Pancreas (tissue), 10 donors: ENCODE results near the gene CALML3. TPM values are rescaled to one million over a fixed set of nuclear protein-coding genes. Genes with fewer than 3 reads are reported as not detected.

ENCODE experiments used
- ATAC-seq, 4 donors: fragments of 200-7000 bp; cut with Tn5 transposase; one replicate each; pipeline versions ENCODE4 v1.8.0 to v1.9.1; 2020; ENCODE audit warnings: mild to moderate bottlenecking in 4 of 4, moderate library complexity in 4 of 4
- DNase-seq, 6 donors: peaks; one replicate each; pipeline ENCODE4 v3.0.0-alpha.2; 2020
- FAIRE-seq: peaks from 2 replicates; lab custom pipeline; 2012; peaks lifted over from hg19 to GRCh38; lab: Jason Lieb, UNC
- H3K27ac ChIP-seq, 4 donors: fragments of 200-600 bp; sonication (generic); 1 replicate in 3 of 4; 2 replicates in 1 of 4; pipeline versions ENCODE4 v1.5.0 to v1.8.0; 2020
- H3K27me3 ChIP-seq, 4 donors: fragments of 200-600 bp; one replicate each; pipeline ENCODE4 v1.8.0; 2021
- H3K36me3 ChIP-seq, 3 donors: fragments of 200-600 bp; sonication (generic) in 1 of 3; one replicate each; pipeline versions ENCODE4 v1.5.0 to v1.8.0; 2020 to 2021
- H3K4me1 ChIP-seq, 3 donors: fragments of 200-600 bp; one replicate each; pipeline ENCODE4 v1.8.0; 2021
- H3K4me3 ChIP-seq, 4 donors: fragments of 200-600 bp; sonication (generic) in 2 of 4; one replicate each; pipeline versions ENCODE4 v1.5.0 to v1.8.0; 2020 to 2021
- H3K9me3 ChIP-seq, 4 donors: fragments of 200-600 bp; one replicate each; pipeline ENCODE4 v1.8.0; 2021
- WGBS, 2 donors: extraction: QIAGEN DNeasy Blood & Tissue Kit; methylation state at CpG; one replicate each; pipeline ENCODE4 v1.1.7; 2013; 5-methylcytosine and 5-hydroxymethylcytosine counted together
- intact Hi-C, 3 donors: fragments of 100-400 bp; cut with DNase I; formaldehyde crosslinking; loops; one replicate each; pipeline versions ENCODE4 v1.11.1 to v1.14.2; 2022
- polyA plus RNA-seq, 2 donors: library from polyadenylated mRNA; stranded (reverse); fragments of 200-250 nt; gene quantifications; one replicate each; pipeline ENCODE4 v1.2.3, GENCODE V29; 2013
- total RNA-seq, 6 donors: library from RNA; stranded (reverse); fragmentation: NEBNext Ultra II Directional in 4 of 6; extraction: Animal tissue kit (Norgen Biotek cat#: 25700) in 4 of 6; gene quantifications; one replicate each; pipeline versions ENCODE4 v1.2.1 to v1.2.4, GENCODE V29; 2021 to 2023
- TF ChIP-seq, protein P1 (sequence below), 4 donors: fragments of 200-600 bp; sonication (generic) in 3 of 4; IDR thresholded peaks; one replicate each; pipeline versions ENCODE4 v1.5.0 to v1.8.0; 2021; ENCODE audit warnings: antibody characterized with exemption in 4 of 4
- donor health status: healthy with polysubstance abuse.
- donor health status: DM: no; HTN: no; CAD: no; lungs with moderate emphysema.
- donor health status: DM: no; HTN: no; CAD: no.
- donor health status: control.
- donor health status: control.
- donor health status: Bipolar disorder and iron deficiency.
- donor health status: DM: yes; HTN: yes; CAD: no.
- donor health status: DM: no; HTN: no; CAD: no.
- donor health status: DM: no; HTN: no; CAD: no.
- donor health status: DM: yes; HTN: yes; CAD: no.

Gene CALML3
- total and polyA plus RNA-seq, 8 donors: 0.05 to 0.08 TPM; not detected in 6

DNA sequence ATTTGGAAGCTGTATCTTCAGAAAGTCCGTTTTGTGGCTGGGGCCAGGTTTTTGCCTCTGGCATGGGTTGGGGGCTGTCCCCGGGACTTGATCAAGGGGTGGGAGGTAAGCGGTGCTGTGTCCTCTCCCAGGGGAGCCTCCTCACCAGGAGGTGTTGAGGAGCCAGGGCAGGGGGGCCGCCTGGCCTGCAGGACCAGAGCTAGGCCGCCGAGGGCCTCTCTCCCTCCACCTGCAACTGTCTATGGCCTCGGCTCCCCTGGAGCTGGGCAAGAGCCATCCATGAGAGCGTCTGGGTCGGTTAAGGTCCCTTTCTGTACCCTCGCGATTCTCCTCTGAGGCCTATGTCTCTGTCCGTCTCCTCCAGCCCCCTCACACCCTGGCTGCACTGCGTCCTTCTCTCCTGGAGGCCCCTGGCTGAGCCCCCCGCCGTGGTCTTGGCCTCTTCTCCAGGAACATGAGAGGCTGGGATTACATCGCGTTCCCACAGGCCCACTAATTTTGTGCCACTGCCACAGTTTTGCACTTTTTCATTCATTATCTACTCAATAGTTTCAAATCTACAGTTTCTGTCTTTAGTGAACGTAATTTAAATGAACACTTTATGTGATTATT lies 46.0 kb upstream of the CALML3 start:
- Histone ChIP-seq H3K36me3 (no peaks in the 10 kb centered on the region), H3K27me3 (no peaks in the 10 kb centered on the region), H3K9me3 (no peaks in the 10 kb centered on the region), H3K27ac (no peak overlapping the region), H3K4me1 (no peaks in the 10 kb centered on the region), H3K4me3 (no peak overlapping the region)
- TF ChIP-seq, protein P1, sequence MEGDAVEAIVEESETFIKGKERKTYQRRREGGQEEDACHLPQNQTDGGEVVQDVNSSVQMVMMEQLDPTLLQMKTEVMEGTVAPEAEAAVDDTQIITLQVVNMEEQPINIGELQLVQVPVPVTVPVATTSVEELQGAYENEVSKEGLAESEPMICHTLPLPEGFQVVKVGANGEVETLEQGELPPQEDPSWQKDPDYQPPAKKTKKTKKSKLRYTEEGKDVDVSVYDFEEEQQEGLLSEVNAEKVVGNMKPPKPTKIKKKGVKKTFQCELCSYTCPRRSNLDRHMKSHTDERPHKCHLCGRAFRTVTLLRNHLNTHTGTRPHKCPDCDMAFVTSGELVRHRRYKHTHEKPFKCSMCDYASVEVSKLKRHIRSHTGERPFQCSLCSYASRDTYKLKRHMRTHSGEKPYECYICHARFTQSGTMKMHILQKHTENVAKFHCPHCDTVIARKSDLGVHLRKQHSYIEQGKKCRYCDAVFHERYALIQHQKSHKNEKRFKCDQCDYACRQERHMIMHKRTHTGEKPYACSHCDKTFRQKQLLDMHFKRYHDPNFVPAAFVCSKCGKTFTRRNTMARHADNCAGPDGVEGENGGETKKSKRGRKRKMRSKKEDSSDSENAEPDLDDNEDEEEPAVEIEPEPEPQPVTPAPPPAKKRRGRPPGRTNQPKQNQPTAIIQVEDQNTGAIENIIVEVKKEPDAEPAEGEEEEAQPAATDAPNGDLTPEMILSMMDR (IDR thresholded peaks at IDR 0.05): no peak
- FAIRE-seq (no peak), DNase-seq (no peak), ATAC-seq (no peak)
- intact Hi-C loops: no loop called here
- WGBS, 2 donors: 88 to 96% methylated on average over 17 to 18 of the region's 18 CpGs

- 86 to 90% methylated on average over 14 of the region's 14 CpGs for WGBS, 2 donors
- ATAC-seq: peak in 1 of 4 donors; percentile 51
- Histone ChIP-seq H3K36me3 (no peaks in the 10 kb centered on the region), H3K4me3 (no peak overlapping the region), H3K27ac (no peak overlapping the region), H3K9me3 (no peaks in the 10 kb centered on the region), H3K27me3 (no peaks in the 10 kb centered on the region), H3K4me1 (no peaks in the 10 kb centered on the region)
- DNase-seq: no peak
- FAIRE-seq: no peak
- TF ChIP-seq, protein P1 (IDR thresholded peaks at IDR 0.05): no peak
- intact Hi-C loops: no loop called here
Measured at GRCh38 chr10:5479481-5480161, 45.1 kb upstream of the CALML3 start.

DNA sequence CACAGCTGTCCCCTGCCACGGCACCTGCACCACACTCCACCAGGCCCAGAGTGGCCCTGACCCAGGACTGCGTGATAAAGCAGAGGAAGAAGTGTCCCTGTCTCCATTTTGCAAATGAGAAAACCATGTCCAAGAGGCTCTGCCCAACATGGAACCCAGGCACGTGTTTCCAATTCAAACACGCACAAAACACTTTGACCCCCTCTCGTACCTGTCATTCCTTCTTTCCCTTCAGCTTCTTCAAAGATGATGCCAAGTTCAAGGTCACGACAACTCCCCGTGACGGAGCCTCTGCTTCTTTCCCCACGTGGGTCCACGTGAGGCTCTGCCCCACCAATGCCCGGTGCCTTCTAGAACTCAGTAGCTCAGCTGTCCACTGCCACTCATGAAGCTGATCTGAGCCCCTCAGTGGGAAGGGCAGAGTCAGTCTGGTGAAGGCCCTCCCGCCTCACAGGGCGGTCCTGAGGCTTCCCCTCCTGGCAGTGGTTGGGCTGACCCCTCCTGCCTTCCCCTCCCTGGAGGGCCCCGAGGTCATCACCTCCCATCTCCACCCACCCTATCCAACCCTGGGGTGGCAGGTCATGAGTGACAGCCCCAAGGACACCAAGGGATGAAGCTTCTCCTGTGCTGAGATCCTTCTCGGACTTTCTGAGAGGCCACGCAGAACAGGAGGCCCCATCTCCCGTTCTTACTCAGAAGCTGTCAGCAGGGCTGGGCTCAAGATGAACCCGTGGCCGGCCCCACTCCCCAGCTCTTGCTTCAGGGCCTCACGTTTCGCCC lies 44.4 kb upstream of the CALML3 start:
- Histone ChIP-seq H3K27me3 (no peaks in the 10 kb centered on the region), H3K4me3 (no peak overlapping the region), H3K36me3 (no peaks in the 10 kb centered on the region), H3K4me1 (no peaks in the 10 kb centered on the region), H3K27ac (no peak overlapping the region), H3K9me3 (no peaks in the 10 kb centered on the region)
- ATAC-seq: no peak
- intact Hi-C loops: no loop called here
- FAIRE-seq: no peak
- TF ChIP-seq, protein P1 (IDR thresholded peaks at IDR 0.05): no peak
- no peak for DNase-seq
- WGBS, 2 donors: 87 to 88% methylated on average over 21 of the region's 21 CpGs

DNA sequence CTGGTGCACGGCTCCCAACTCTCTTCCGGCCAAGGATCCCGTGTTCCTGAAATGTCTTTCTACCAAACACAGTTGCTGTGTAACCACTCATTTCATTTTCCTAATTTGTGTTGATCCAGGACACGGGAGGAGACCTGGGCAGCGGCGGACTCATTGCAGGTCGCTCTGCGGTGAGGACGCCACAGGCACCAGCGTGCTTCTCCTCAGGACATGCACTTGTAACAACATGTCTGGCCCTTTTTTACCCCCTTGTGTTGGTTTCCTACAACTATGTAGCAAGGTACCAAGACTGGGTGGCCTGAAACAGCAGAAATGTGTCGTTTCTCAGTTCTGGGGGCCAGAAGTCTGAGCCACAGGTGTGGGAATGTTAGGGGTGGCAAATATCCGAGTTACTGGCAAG lies 43.6 kb upstream of the CALML3 start:
- Histone ChIP-seq H3K4me3 (no peak overlapping the region), H3K27ac (no peak overlapping the region), H3K4me1 (no peaks in the 10 kb centered on the region), H3K9me3 (no peaks in the 10 kb centered on the region), H3K27me3 (no peaks in the 10 kb centered on the region), H3K36me3 (no peaks in the 10 kb centered on the region)
- DNase-seq (no peak), ATAC-seq (no peak), FAIRE-seq (no peak)
- TF ChIP-seq, protein P1 (IDR thresholded peaks at IDR 0.05): no peak
- intact Hi-C loops: no loop called here
- 93% methylated on average over 12 of the region's 12 CpGs for WGBS, 2 donors
